ENCODE results near the gene USP17L24. TPM values are rescaled to one million over a fixed set of nuclear protein-coding genes. Genes with fewer than 3 reads are reported as not detected.

USP17L24 gene
- total RNA-seq, 4 donors from 2014 or later: not detected

Other genes with a start within 250 kb of the USP17L24 start
- not detected for gene FAM90A26, start 154.8 kb upstream of the USP17L24 start, total RNA-seq
- not detected for gene USP17L10, start 114.5 kb upstream of the USP17L24 start, total RNA-seq
- gene USP17L11, start 109.8 kb upstream of the USP17L24 start, total RNA-seq: not detected
- not detected for gene USP17L12, start 105.0 kb upstream of the USP17L24 start, total RNA-seq
- gene USP17L13, start 100.3 kb upstream of the USP17L24 start, total RNA-seq: not detected
- gene USP17L15, start 90.8 kb upstream of the USP17L24 start, total RNA-seq: not detected
- not detected for gene USP17L17, start 81.3 kb upstream of the USP17L24 start, total RNA-seq
- not detected for gene USP17L18, start 76.5 kb upstream of the USP17L24 start, total RNA-seq
- not detected for gene USP17L19, start 71.8 kb upstream of the USP17L24 start, total RNA-seq
- gene USP17L20, start 67.0 kb upstream of the USP17L24 start, total RNA-seq: not detected
- gene USP17L21, start 62.3 kb upstream of the USP17L24 start, total RNA-seq: not detected
- not detected for gene USP17L22, start 57.5 kb upstream of the USP17L24 start, total RNA-seq
- not detected for gene USP17L25, start 4.7 kb downstream of the USP17L24 start, total RNA-seq
- gene USP17L26, start 9.5 kb downstream of the USP17L24 start, total RNA-seq: not detected
- not detected for gene USP17L5, start 14.2 kb downstream of the USP17L24 start, total RNA-seq
- gene USP17L27, start 19.0 kb downstream of the USP17L24 start, total RNA-seq: not detected
- not detected for gene USP17L28, start 23.7 kb downstream of the USP17L24 start, total RNA-seq
- not detected for gene USP17L29, start 28.5 kb downstream of the USP17L24 start, total RNA-seq
- not detected for gene USP17L30, start 38.0 kb downstream of the USP17L24 start, total RNA-seq
- not detected for gene DEFB131A, start 119.2 kb downstream of the USP17L24 start, total RNA-seq

Data from esophagus muscularis mucosa (tissue), 4 donors.